CD14-positive monocyte (primary cell): ENCODE measurements around the gene RAB40AL. TPM values are rescaled to one million over a fixed set of nuclear protein-coding genes. Genes with fewer than 3 reads are reported as not detected.

Experiments used
- DNase-seq, 3 donors: peaks; one replicate each; pipeline ENCODE4 v3.0.0-alpha.2; 2011 to 2022
- H2AFZ ChIP-seq: 2 replicates; pipeline ENCODE4 v1.6.0; 2012; ENCODE audit warnings: mild to moderate bottlenecking, low read depth, low read length, inconsistent platforms; ENCODE audit not compliant: insufficient read depth, poor library complexity, severe bottlenecking
- H3K27ac ChIP-seq, 2 donors: 1 replicate in 1 of 2; 2 replicates in 1 of 2; pipeline ENCODE4 v1.5.1; 2012 to 2013; ENCODE audit warnings: low read length in 2 of 2, control low read depth in 1 of 2, inconsistent platforms in 1 of 2, low read depth in 1 of 2, mild to moderate bottlenecking in 1 of 2
- H3K27me3 ChIP-seq, 2 donors: one replicate each; pipeline versions ENCODE4 v1.6.0 to v1.6.1; 2011 to 2013; ENCODE audit warnings: low read length in 2 of 2; ENCODE audit not compliant: control insufficient read depth in 2 of 2, insufficient read depth in 2 of 2
- H3K36me3 ChIP-seq, 2 donors: replicated peaks in 1 of 2; 1 replicate in 1 of 2; 2 replicates in 1 of 2; pipeline versions ENCODE4 v1.5.1 to v1.6.1; 2012 to 2013; ENCODE audit warnings: low read length in 2 of 2, control low read depth in 1 of 2, inconsistent platforms in 1 of 2, mild to moderate bottlenecking in 1 of 2; ENCODE audit not compliant: insufficient read depth in 2 of 2, control insufficient read depth in 1 of 2
- H3K4me1 ChIP-seq, 2 donors: 1 replicate in 1 of 2; 2 replicates in 1 of 2; pipeline versions ENCODE4 v1.5.1 to v1.6.1; 2012 to 2013; ENCODE audit warnings: low read length in 2 of 2, control low read depth in 1 of 2, inconsistent platforms in 1 of 2, mild to moderate bottlenecking in 1 of 2, moderate library complexity in 1 of 2; ENCODE audit not compliant: insufficient read depth in 2 of 2, control insufficient read depth in 1 of 2
- H3K4me2 ChIP-seq: replicated peaks from 2 replicates; pipeline ENCODE3; 2012; ENCODE audit warnings: low read length, moderate library complexity, mild to moderate bottlenecking; ENCODE audit not compliant: poor library complexity, severe bottlenecking; ENCODE audit errors: extremely low read depth
- H3K4me3 ChIP-seq, 3 experiments: fragments of 200-600 bp in 1 of 3; sonication (generic) in 1 of 3; replicated peaks in 1 of 3; 1 replicate in 2 of 3; 2 replicates in 1 of 3; pipeline ENCODE4 v1.5.1; 2011 to 2013; ENCODE audit warnings: low read length in 3 of 3, mild to moderate bottlenecking in 3 of 3, control low read depth in 2 of 3, low read depth in 2 of 3, inconsistent platforms in 1 of 3, moderate library complexity in 1 of 3
- H3K79me2 ChIP-seq: 2 replicates; pipeline ENCODE4 v1.6.0; 2012; ENCODE audit warnings: mild to moderate bottlenecking, control low read depth, inconsistent platforms, low read length, moderate library complexity; ENCODE audit not compliant: insufficient read depth
- H3K9ac ChIP-seq: 2 replicates; pipeline ENCODE4 v1.6.0; 2017; ENCODE audit warnings: low read length, mild to moderate bottlenecking; ENCODE audit not compliant: insufficient read depth, poor library complexity, severe bottlenecking
- H3K9me3 ChIP-seq, 2 donors: replicated peaks in 1 of 2; 1 replicate in 1 of 2; 2 replicates in 1 of 2; pipeline versions ENCODE4 v1.5.1 to v1.6.1; 2012 to 2013; ENCODE audit warnings: low read length in 2 of 2, control low read depth in 1 of 2; ENCODE audit not compliant: control insufficient read depth in 1 of 2, insufficient read depth in 1 of 2
- H4K20me1 ChIP-seq: 2 replicates; pipeline ENCODE4 v1.6.0; 2012; ENCODE audit warnings: mild to moderate bottlenecking, low read length, control low read depth, moderate library complexity; ENCODE audit not compliant: insufficient read depth
- H3K27ac Mint-ChIP-seq, 7 donors: one replicate each; pipeline ENCODE4 v1.8.0; 2020; ENCODE audit warnings: mild to moderate bottlenecking in 7 of 7, mixed read lengths in 7 of 7, moderate library complexity in 6 of 7, inconsistent platforms in 2 of 7
- H3K27me3 Mint-ChIP-seq, 3 donors: one replicate each; pipeline ENCODE4 v1.8.0; 2021 to 2022; ENCODE audit warnings: low read depth in 3 of 3, mild to moderate bottlenecking in 3 of 3, mixed read lengths in 3 of 3, moderate library complexity in 3 of 3, inconsistent platforms in 1 of 3
- H3K36me3 Mint-ChIP-seq, 2 donors: one replicate each; pipeline ENCODE4 v1.8.0; 2020; ENCODE audit warnings: mixed read lengths in 2 of 2, inconsistent platforms in 1 of 2, mild to moderate bottlenecking in 1 of 2
- H3K4me1 Mint-ChIP-seq: one replicate; pipeline ENCODE4 v1.8.0; 2020; ENCODE audit warnings: mild to moderate bottlenecking, mixed read lengths
- H3K4me3 Mint-ChIP-seq, 2 donors: one replicate each; pipeline ENCODE4 v1.8.0; 2020; ENCODE audit warnings: mild to moderate bottlenecking in 2 of 2, mixed read lengths in 2 of 2, moderate library complexity in 1 of 2
- H3K9me3 Mint-ChIP-seq, 7 donors: one replicate each; pipeline ENCODE4 v1.8.0; 2020 to 2022; ENCODE audit warnings: mixed read lengths in 7 of 7, mild to moderate bottlenecking in 6 of 7, moderate library complexity in 6 of 7, inconsistent platforms in 2 of 7
- WGBS: methylation state at CpG from one replicate; pipeline ENCODE4 v1.1.5; 2013; ENCODE audit warnings: missing lambda C conversion rate; ENCODE audit not compliant: insufficient coverage; 5-methylcytosine and 5-hydroxymethylcytosine counted together
- intact Hi-C, 2 donors: fragments of 100-400 bp; cut with micrococcal nuclease; formaldehyde crosslinking; loops; one replicate each; pipeline versions ENCODE4 v1.15.0 to v1.15.1; 2023
- polyA plus RNA-seq, 3 donors: library from polyadenylated mRNA; depleted of rRNA in 1 of 3; unstranded in 2 of 3; stranded (reverse) in 1 of 3; fragments of 300-500 nt in 2 of 3; fragments of >200 nt in 1 of 3; fragmentation: Illumina TruSeq in 2 of 3; gene quantifications; 1 replicate in 2 of 3; 2 replicates in 1 of 3; pipeline ENCODE4 v1.2.3, GENCODE V29; 2012 to 2021
- TF ChIP-seq, protein P1 (sequence below): fragments of 200-600 bp; IDR thresholded peaks from one replicate; pipeline ENCODE4 v1.8.0; 2022; ENCODE audit warnings: antibody characterized with exemption, mild to moderate bottlenecking

Gene RAB40AL
- polyA plus RNA-seq, 3 donors = 0.13 TPM; not detected in 2

DNA sequence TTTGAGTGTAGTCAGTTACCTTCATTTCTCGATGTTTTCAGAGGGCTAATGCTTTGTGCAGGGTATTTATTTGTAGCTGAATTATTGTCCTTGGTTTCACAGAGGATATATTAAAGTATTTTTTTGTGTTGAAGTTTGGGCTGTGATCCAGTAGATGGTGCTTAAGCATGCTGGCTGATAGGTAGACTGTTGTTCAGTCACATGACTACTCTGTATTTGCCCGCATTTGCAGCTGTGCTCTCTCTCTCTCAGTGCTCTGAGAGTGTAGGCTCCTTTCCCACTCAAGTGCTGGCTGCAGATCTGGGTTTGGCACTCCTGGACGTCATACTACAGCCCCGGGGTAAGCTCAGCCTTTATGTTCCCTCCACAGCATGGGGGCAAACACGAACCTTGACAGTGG is 21.7 kb downstream of the RAB40AL start:
- 100% methylated on average over 3 of the region's 5 CpGs for WGBS
- no peaks in the 10 kb centered on the region for H3K27me3 ChIP-seq
- peaks cover 4% of the 10 kb centered on the region for H3K4me1 Mint-ChIP-seq
- TF ChIP-seq, protein P1, sequence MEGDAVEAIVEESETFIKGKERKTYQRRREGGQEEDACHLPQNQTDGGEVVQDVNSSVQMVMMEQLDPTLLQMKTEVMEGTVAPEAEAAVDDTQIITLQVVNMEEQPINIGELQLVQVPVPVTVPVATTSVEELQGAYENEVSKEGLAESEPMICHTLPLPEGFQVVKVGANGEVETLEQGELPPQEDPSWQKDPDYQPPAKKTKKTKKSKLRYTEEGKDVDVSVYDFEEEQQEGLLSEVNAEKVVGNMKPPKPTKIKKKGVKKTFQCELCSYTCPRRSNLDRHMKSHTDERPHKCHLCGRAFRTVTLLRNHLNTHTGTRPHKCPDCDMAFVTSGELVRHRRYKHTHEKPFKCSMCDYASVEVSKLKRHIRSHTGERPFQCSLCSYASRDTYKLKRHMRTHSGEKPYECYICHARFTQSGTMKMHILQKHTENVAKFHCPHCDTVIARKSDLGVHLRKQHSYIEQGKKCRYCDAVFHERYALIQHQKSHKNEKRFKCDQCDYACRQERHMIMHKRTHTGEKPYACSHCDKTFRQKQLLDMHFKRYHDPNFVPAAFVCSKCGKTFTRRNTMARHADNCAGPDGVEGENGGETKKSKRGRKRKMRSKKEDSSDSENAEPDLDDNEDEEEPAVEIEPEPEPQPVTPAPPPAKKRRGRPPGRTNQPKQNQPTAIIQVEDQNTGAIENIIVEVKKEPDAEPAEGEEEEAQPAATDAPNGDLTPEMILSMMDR = no peak
- H3K4me3 Mint-ChIP-seq = no peak overlapping the region
- peaks cover 0 to 5% (median 2%) of the 10 kb centered on the region in 7 donors for H3K9me3 Mint-ChIP-seq
- H2AFZ ChIP-seq = no peak overlapping the region
- intact Hi-C loops = no loop called here
- H3K4me1 ChIP-seq = no peaks in the 10 kb centered on the region
- H4K20me1 ChIP-seq = no peaks in the 10 kb centered on the region
- H3K9me3 ChIP-seq = no peaks in the 10 kb centered on the region
- H3K36me3 Mint-ChIP-seq = no peaks in the 10 kb centered on the region
- no peak overlapping the region for H3K4me2 ChIP-seq
- H3K27ac Mint-ChIP-seq = no peak overlapping the region
- H3K79me2 ChIP-seq = no peaks in the 10 kb centered on the region
- no peak for DNase-seq
- H3K9ac ChIP-seq = no peak overlapping the region
- H3K4me3 ChIP-seq = no peak overlapping the region
- H3K27ac ChIP-seq = no peak overlapping the region
- H3K36me3 ChIP-seq = no peaks in the 10 kb centered on the region
- peaks cover 0 to 6% (median 2%) of the 10 kb centered on the region in 3 donors for H3K27me3 Mint-ChIP-seq

DNA sequence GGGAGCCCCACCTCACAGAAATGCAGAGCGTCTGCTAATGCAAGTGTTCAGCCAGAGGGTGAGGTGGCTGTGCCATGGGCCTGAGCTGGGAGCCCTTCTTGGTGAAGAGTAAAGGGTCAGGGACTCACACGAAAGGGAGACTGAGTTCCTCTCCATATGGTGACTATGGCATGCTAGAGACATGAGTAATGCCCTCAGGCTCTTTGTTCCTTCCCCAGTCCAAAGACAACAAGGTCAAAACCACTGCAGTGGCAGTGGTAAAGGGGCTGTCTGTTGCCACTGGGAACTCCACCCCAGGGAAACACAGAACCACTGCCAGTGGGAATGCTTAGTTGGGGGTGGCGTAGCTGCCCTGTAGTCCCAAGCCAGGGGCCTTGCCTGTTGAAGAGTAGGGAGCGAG is 22.4 kb downstream of the RAB40AL start:
- H3K36me3 ChIP-seq = no peaks in the 10 kb centered on the region
- no peak overlapping the region for H3K4me2 ChIP-seq
- no peaks in the 10 kb centered on the region for H4K20me1 ChIP-seq
- H3K4me1 ChIP-seq = no peaks in the 10 kb centered on the region
- H3K27ac ChIP-seq = no peak overlapping the region
- H2AFZ ChIP-seq = no peak overlapping the region
- DNase-seq = no peak
- H3K9me3 ChIP-seq = no peaks in the 10 kb centered on the region
- no peak overlapping the region for H3K4me3 ChIP-seq
- H3K4me3 Mint-ChIP-seq = no peak overlapping the region
- TF ChIP-seq, protein P1 = no peak
- no peaks in the 10 kb centered on the region for H3K36me3 Mint-ChIP-seq
- H3K27me3 Mint-ChIP-seq = peaks cover 0 to 6% (median 2%) of the 10 kb centered on the region in 3 donors
- H3K79me2 ChIP-seq = no peaks in the 10 kb centered on the region
- H3K9ac ChIP-seq = no peak overlapping the region
- no peak overlapping the region for H3K27ac Mint-ChIP-seq
- H3K27me3 ChIP-seq = no peaks in the 10 kb centered on the region
- intact Hi-C loops = no loop called here
- H3K4me1 Mint-ChIP-seq = peaks cover 4% of the 10 kb centered on the region
- peaks cover 0 to 5% (median 2%) of the 10 kb centered on the region in 7 donors for H3K9me3 Mint-ChIP-seq
- no CpG with 5 or more reads among the region's 4 CpGs for WGBS
